ENCODE data around the gene MARS1.
"Not testable (repeated sequence)": the region's sequence is repeated elsewhere in the genome, so short reads cannot be mapped to it uniquely, and the experiment has no call there.

MARS1 gene

GRCh38 chr12:57496822-57497221 is 9.0 kb downstream of the MARS1 start:
- no peak for DNase-seq

DNA sequence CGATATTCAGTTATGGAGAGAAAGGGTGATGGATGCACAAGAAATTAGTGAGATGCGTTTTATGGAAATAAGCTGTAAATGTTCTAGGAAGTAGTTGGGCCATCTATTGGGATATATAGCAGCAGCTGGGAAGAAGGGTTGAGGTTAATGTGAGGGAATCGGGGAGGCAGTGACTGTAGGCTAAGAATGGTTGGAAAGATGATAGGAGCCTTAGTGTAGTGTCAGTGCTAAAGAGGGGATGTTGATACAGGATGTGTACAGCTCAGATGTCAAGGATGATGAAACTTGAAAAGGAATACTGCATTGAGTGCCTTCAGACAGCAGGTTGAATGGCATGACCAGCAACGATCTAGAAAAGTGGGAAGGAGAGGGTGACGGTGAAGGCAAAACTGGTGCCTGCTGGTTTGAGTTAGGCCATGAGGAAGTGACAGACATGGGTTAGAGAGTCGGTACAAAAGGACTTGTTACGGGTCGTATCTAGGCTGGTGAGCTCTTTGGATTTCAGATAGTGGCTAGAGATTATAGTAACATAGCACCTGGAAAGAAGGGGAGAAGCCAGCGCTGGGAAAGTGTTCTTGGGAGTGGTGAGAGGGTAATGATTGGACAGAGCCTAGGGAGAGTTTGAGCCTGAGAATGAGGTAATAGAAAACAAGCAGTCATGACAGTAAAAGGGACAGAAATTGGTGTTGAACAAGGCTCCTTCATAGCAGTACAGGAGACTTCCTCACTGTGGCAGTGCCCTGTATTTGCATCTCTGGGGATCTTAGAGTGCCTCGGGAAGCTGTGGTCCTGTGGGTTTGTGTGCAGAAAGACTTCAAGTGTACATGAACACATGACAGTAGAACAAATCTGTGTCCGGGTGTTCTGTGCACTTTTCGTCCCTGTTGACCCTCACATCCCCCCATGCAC is 9.6 kb downstream of the MARS1 start:
- no peak for DNase-seq

DNA sequence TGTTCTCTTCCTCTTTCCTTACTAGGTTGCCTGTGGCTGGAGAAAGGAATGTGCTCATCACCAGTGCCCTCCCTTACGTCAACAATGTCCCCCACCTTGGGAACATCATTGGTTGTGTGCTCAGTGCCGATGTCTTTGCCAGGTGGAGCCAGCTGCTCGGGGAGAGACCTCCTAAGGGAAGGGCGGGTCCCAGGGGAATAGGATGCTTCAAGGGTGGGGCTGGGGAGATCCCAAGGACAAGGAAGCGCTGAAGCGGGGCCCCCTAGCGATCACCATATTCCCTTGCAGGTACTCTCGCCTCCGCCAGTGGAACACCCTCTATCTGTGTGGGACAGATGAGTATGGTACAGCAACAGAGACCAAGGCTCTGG is 10.2 kb downstream of the MARS1 start:
- no peak for DNase-seq

GRCh38 chr12:57498571-57498970 is 10.7 kb downstream of the MARS1 start:
- DNase-seq, result no peak

GRCh38 chr12:57500213-57500612 is 12.3 kb downstream of the MARS1 start:
- DNase-seq, result no peak

DNA sequence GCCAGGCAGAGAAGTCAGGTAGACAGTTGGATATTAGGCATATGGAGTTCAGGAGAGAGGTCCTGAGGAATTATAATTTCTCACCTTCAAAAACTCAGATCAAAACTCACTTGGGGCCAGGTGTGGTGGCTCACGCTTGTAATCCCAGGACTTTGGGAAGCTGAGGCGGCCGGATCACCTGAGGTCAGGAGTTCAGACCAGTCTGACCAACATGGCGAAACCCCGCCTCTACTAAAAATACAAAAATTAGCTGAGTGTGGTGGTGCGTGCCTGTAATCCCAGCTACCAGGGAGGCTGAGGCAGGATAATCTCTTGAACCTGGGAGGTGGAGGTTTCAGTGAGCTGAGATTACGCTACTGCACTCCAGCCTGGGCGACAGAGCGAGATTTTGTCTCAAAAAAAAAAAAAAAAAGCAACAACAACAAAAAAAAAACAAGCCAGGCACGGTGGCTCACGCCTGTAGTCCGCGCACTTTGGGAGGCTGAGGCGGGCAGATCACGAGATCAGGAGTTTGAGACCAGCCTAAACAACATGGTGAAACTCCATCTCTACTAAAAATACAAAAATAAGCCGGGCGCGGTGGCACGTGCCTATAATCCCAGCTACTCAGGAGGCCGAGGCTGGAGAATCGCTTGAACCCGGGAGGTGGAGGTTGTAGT is 14.6 kb downstream of the MARS1 start:
- DNase-seq, result not testable (repeated sequence)

DNA sequence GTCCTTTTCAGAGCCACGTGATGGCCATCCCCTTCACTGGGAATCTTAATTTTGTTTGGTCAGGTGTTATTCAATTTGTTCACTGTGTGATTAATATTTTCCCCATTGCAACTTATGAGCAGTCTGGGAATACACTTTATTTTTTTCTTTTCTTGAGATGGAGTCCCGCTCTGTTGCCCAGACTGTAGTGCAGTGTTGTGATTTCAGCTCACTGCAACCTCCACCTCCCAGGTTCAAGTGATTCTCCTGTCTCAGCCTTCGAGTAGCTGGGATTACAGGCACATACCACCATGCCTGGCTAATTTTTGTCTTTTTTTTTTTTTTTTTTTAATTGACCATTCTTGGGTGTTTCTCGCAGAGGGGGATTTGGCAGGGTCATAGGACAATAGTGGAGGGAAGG is 18.7 kb downstream of the MARS1 start:
- not testable (repeated sequence) for DNase-seq

DNA sequence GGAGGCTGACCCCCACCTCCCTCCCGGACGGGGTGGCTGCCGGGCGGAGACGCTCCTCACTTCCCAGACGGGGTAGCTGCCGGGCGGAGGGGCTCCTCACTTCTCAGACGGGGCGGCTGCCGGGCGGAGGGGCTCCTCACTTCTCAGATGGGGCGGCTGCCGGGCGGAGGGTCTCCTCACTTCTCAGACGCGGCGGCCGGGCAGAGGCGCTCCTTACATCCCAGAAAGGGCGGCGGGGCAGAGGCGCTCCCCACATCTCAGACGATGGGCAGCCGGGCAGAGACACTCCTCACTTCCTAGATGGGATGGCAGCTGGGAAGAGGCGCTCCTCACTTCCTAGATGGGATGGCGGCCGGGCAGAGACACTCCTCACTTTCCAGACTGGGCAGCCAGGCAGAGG is 19.9 kb downstream of the MARS1 start:
- not testable (repeated sequence) for DNase-seq

DNA sequence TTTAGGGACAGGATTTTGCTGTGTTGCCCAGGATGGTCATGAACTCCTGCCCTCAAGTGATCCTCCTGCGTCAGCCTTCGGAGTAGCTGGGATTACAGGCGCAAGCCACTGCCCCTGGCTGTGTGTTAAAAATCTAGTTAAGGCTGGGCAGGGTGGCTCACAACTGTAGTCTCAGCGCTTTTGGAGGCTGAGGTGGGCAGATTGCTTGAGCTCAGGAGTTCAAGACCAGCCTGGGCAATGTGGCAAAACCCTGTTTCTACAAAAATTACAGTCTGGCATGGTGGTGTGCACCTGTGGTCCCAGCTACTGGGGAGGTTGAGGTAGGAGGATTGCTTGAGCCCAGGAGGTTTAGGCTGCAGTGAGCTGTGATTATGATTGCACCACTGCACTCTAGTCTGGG is 23.3 kb downstream of the MARS1 start:
- no peak for DNase-seq

DNA sequence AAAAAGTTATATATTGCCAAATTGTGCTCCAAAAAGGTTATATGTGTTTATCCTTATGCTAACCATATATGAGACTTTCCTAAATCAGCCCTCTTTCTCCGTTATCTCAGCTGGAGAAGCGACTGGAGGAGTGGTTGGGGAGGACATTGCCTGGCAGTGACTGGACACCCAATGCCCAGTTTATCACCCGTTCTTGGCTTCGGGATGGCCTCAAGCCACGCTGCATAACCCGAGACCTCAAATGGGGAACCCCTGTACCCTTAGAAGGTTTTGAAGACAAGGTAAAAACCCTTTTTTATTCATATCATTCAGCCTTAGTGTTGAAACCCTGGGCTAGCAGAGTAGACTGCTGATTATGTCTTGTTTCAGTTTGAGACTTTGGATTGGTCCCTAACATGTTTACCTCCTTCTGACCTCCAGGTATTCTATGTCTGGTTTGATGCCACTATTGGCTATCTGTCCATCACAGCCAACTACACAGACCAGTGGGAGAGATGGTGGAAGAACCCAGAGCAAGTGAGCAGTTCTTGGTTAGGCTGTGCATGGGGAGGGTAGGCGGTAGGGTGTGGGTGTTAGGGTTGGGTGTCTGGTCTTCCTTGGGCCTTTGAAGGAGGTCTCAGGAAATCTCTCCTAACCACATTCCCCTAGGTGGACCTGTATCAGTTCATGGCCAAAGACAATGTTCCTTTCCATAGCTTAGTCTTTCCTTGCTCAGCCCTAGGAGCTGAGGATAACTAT is 23.9 kb downstream of the MARS1 start:
- no peak for DNase-seq

DNA sequence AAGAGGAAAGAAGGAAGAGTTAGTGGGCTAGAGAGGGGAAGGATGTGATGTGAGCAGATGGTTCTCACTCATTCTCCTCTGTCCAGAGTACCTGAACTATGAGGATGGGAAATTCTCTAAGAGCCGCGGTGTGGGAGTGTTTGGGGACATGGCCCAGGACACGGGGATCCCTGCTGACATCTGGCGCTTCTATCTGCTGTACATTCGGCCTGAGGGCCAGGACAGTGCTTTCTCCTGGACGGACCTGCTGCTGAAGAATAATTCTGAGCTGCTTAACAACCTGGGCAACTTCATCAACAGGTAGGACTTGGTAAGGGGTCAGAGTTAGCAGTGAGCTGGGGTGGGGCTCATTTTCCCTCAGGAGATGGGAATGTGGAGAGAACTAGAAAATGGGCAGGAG is 24.8 kb downstream of the MARS1 start:
- no peak for DNase-seq

- DNase-seq, result no peak
These were observed 25.4 kb downstream of the MARS1 start for GRCh38 chr12:57513266-57513665.

DNA sequence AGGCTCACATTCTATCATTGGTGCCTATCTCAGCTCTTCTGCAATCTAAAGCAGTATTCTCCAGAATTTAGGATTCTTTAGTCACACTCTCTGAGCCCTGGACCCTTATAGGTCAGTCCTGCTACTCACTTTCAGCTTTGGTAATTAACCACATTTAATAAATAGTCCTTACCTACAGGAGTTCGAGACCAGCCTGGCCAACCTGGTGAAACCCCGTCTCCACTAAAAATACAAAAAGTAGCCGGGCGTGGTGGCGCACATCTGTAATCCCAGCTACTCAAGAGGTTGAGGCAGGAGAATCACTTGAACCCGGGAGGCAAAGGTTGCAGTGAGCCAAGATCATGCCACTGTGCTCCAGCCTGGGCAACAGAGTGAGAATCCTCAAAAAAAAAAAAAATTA is 25.8 kb downstream of the MARS1 start:
- DNase-seq, result not testable (repeated sequence)

DNA sequence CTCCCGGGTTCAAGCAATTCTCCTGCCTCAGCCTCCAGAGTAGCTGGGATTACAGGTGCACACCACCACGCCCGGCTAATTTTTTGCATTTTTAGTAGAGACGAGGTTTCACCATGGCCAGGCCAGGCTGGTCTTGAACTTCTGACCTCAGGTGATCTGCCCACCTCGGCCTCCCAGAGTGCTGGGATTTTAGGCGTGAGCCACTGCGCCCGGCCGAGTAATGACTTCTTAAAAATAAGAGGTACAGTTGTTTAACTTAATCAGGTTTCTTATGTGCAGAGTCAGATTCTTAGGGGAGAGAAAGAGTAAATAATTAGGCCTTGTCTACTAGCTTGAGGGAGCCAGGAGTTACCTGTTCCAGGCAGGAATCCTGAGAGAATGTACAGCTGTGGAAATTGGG is 26.4 kb downstream of the MARS1 start:
- not testable (repeated sequence) for DNase-seq

- no peak for DNase-seq
These were observed 27.0 kb downstream of the MARS1 start for GRCh38 chr12:57514720-57515407.

DNA sequence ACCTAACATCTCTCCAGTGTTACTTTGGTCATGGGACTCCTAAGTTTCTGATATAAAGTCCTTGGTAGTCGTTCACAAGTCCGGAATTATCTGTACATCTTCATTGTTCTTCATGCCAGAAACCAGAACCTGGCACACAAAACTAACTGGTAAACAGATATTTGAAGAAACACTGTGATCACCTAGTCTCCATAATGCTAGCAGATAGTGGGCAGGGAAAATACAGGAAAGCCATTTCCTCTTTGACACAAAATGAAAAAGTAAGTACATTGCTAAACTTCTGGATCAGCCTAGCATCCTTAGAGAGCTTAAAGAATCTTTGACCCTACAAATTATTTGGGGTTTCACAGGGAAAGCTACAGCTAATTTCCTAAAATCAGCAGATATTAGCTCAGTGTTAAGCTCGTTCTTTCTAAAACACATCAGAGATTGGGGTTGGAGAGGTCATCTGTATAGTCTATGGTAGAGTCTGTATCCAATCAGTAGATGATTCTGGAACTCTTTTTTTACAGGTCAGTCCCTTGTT is 27.6 kb downstream of the MARS1 start:
- DNase-seq, result no peak

DNA sequence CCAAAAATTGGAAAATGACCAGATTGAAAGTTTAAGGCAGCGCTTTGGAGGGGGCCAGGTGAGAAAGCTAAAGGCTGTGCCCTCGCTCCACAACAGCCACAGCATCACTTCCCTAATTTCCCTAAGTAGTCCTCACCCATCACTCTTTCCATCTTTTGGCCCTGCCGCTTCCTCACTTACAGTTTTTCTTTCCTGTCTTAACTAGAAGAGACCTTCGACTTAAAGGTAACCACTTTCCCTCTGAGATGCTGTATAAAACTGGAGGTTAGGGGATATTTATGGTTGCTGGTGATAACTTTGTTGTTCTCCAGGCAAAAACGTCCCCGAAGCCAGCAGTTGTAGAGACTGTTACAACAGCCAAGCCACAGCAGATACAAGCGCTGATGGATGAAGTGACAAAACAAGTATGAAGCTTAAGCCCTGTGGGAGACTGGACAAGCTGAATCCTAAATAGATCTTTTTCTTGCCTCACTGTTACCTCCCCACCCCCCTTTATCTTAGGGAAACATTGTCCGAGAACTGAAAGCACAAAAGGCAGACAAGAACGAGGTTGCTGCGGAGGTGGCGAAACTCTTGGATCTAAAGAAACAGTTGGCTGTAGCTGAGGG is 28.2 kb downstream of the MARS1 start:
- no peak for DNase-seq

GRCh38 chr12:57516617-57517153 is 28.8 kb downstream of the MARS1 start:
- DNase-seq, result no peak

DNA sequence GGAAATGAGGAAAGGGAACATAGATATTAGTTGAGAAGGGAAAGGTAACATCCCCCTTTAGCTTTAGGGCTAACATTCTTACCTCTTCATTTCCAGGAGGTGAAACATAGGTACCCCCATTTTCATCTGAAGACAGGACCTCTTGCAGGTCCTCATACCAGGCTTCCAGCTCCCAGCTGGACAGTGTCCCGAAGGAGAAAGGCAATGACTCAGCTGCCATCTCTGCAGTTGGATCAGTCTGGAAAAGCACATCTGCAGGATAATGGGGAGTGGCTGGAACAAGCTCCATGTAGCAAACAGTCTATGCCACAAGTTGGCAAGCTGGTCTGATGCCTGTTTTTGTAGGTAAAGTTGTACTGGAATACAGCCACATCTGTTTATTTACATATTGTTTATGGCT is 29.3 kb downstream of the MARS1 start:
- DNase-seq, result no peak

- not testable (repeated sequence) for DNase-seq
These were observed 29.9 kb downstream of the MARS1 start for GRCh38 chr12:57517718-57518117.

- DNase-seq, result no peak
These were observed 30.5 kb downstream of the MARS1 start for GRCh38 chr12:57518176-57518919.

Measured in AML-193 (cell line).